Esophagus muscularis mucosa (tissue), 4 donors: ENCODE data around the gene PTGER3. TPM values are rescaled to one million over a fixed set of nuclear protein-coding genes. Genes with fewer than 3 reads are reported as not detected.

Experiments used
- DNase-seq: peaks from one replicate; pipeline ENCODE4 v3.0.0-alpha.2; 2017; ENCODE audit errors: extremely low spot score
- H3K27ac ChIP-seq, 4 donors: fragments of 200-600 bp; sonication (generic); replicated peaks in 1 of 4; 1 replicate in 3 of 4; 2 replicates in 1 of 4; pipeline ENCODE4 v1.5.1; 2016 to 2019; ENCODE audit warnings: mild to moderate bottlenecking in 1 of 4
- H3K27me3 ChIP-seq, 4 donors: fragments of 200-600 bp; sonication (generic); one replicate each; pipeline versions ENCODE4 v1.5.1 to v1.6.0; 2016 to 2019
- H3K36me3 ChIP-seq, 4 donors: fragments of 200-600 bp; sonication (generic); one replicate each; pipeline ENCODE4 v1.5.1; 2016 to 2019
- H3K4me1 ChIP-seq, 4 donors: fragments of 200-600 bp; sonication (generic); one replicate each; pipeline ENCODE4 v1.5.1; 2016 to 2019
- H3K4me3 ChIP-seq, 4 donors: fragments of 200-600 bp; sonication (generic); 1 replicate in 2 of 4; 2 replicates in 2 of 4; pipeline ENCODE4 v1.5.1; 2016 to 2019; ENCODE audit warnings: mild to moderate bottlenecking in 4 of 4, moderate library complexity in 1 of 4
- H3K9me3 ChIP-seq, 4 donors: fragments of 200-600 bp; sonication (generic); 1 replicate in 3 of 4; 2 replicates in 1 of 4; pipeline ENCODE4 v1.5.1; 2016 to 2019
- CTCF ChIP-seq, 3 experiments: fragments of 200-600 bp in 2 of 3; fragments of 450-650 bp in 1 of 3; sonication (generic) in 2 of 3; IDR thresholded peaks; one replicate each; pipeline ENCODE4 v1.5.1; 2017 to 2019; ENCODE audit warnings: antibody characterized with exemption in 3 of 3, mild to moderate bottlenecking in 2 of 3, moderate library complexity in 1 of 3
- EP300 ChIP-seq: sonication (generic); formaldehyde crosslinking; IDR thresholded peaks from one replicate; pipeline ENCODE4 v1.6.1; 2017; ENCODE audit warnings: antibody characterized with exemption
- POLR2A ChIP-seq: fragments of 450-650 bp; IDR thresholded peaks from one replicate; pipeline ENCODE4 v1.6.1; 2017; ENCODE audit warnings: antibody characterized with exemption, moderate library complexity, mild to moderate bottlenecking, low read depth
- POLR2AphosphoS5 ChIP-seq, 2 donors: sonication (generic); formaldehyde crosslinking; IDR thresholded peaks; one replicate each; pipeline ENCODE4 v1.6.1; 2017; ENCODE audit warnings: antibody characterized with exemption in 2 of 2
- WGBS: methylation state at CpG from one replicate; pipeline ENCODE4 v1.1.5; 2018; 5-methylcytosine and 5-hydroxymethylcytosine counted together
- intact Hi-C: fragments of 100-400 bp; cut with DNase I; formaldehyde crosslinking; loops from one replicate; pipeline ENCODE4 v1.15.1; 2023
- total RNA-seq, 4 donors: library from RNA; depleted of rRNA; stranded (reverse); fragments of >200 nt; gene quantifications; one replicate each; pipeline versions ENCODE4 v1.1.0 to v1.2.1, GENCODE V29; 2016

Gene PTGER3
- total RNA-seq, 4 donors from 2014 or later = 5.4 to 34.8 (median 19.2) TPM

GRCh38 chr1:71088645-71089287, 41.1 kb upstream of the PTGER3 start:
- Histone ChIP-seq H3K9me3 (no peaks in the 10 kb centered on the region), H3K27me3 (no peaks in the 10 kb centered on the region), H3K27ac (peak overlapping the region; percentile 75 to 85 (median 84)), H3K36me3 (no peaks in the 10 kb centered on the region), H3K4me3 (no peak overlapping the region), H3K4me1 (peaks cover 0 to 26% (median 22%) of the 10 kb centered on the region in 4 donors)
- intact Hi-C loops = no loop called here
- WGBS = 95% methylated on average over 5 of the region's 5 CpGs
- TF ChIP-seq CTCF (IDR thresholded peaks at IDR 0.05) (no peak), POLR2AphosphoS5 (IDR thresholded peaks at IDR 0.05) (no peak), EP300 (no peak), POLR2A (no peak)
- no peak for DNase-seq

GRCh38 chr1:71087713-71088112, 40.1 kb upstream of the PTGER3 start:
- intact Hi-C loops = no loop called here
- no peak for TF ChIP-seq EP300
- no peak for TF ChIP-seq POLR2AphosphoS5 (IDR thresholded peaks at IDR 0.05)
- no peak for TF ChIP-seq CTCF (IDR thresholded peaks at IDR 0.05)
- TF ChIP-seq POLR2A = no peak
- H3K9me3 ChIP-seq = no peaks in the 10 kb centered on the region
- H3K4me3 ChIP-seq = no peak overlapping the region
- H3K36me3 ChIP-seq = no peaks in the 10 kb centered on the region
- 91% methylated on average over 1 of the region's 1 CpG for WGBS
- DNase-seq = no peak
- H3K27me3 ChIP-seq = no peaks in the 10 kb centered on the region
- H3K4me1 ChIP-seq = peaks cover 0 to 26% (median 22%) of the 10 kb centered on the region in 4 donors
- no peak overlapping the region for H3K27ac ChIP-seq

- Histone ChIP-seq H3K27me3 (no peaks in the 10 kb centered on the region), H3K36me3 (no peaks in the 10 kb centered on the region), H3K27ac (no peak overlapping the region), H3K4me3 (no peak overlapping the region), H3K9me3 (no peaks in the 10 kb centered on the region), H3K4me1 (peaks cover 0 to 26% (median 22%) of the 10 kb centered on the region in 4 donors)
- intact Hi-C loops = no loop called here
- no peak for DNase-seq
- TF ChIP-seq EP300 (no peak), POLR2AphosphoS5 (IDR thresholded peaks at IDR 0.05) (no peak), CTCF (IDR thresholded peaks at IDR 0.05) (no peak), POLR2A (no peak)
These were observed 39.4 kb upstream of the PTGER3 start for GRCh38 chr1:71087060-71087459.

GRCh38 chr1:71086331-71086730, 38.7 kb upstream of the PTGER3 start:
- WGBS = 90% methylated on average over 1 of the region's 1 CpG

More at GRCh38 chr1:71086331-71086730, 38.7 kb upstream of the PTGER3 start:
- no peaks in the 10 kb centered on the region for H3K36me3 ChIP-seq
- no peak overlapping the region for H3K27ac ChIP-seq
- no peak overlapping the region for H3K4me3 ChIP-seq
- DNase-seq = no peak
- peaks cover 4 to 33% (median 27%) of the 10 kb centered on the region in 4 donors for H3K4me1 ChIP-seq
- intact Hi-C loops = no loop called here
- TF ChIP-seq CTCF (IDR thresholded peaks at IDR 0.05) = no peak
- no peak for TF ChIP-seq POLR2A
- TF ChIP-seq EP300 = no peak
- no peaks in the 10 kb centered on the region for H3K9me3 ChIP-seq
- H3K27me3 ChIP-seq = no peaks in the 10 kb centered on the region
